HG03469 (cell line): ENCODE results near the gene KLHL29.
A peak's percentile ranks its signal among the peaks of the same experiment; 100 is the strongest.
"Not testable (repeated sequence)": the region's sequence is repeated elsewhere in the genome, so short reads cannot be mapped to it uniquely, and the experiment has no call there.

Experiments used
- ATAC-seq: cut with Tn5 transposase; IDR thresholded peaks from one replicate; pipeline ENCODE4 v1.9.1; 2021; ENCODE audit warnings: mild to moderate bottlenecking, moderate library complexity, moderate number of reproducible peaks; ENCODE audit not compliant: unreplicated experiment

KLHL29 gene

DNA sequence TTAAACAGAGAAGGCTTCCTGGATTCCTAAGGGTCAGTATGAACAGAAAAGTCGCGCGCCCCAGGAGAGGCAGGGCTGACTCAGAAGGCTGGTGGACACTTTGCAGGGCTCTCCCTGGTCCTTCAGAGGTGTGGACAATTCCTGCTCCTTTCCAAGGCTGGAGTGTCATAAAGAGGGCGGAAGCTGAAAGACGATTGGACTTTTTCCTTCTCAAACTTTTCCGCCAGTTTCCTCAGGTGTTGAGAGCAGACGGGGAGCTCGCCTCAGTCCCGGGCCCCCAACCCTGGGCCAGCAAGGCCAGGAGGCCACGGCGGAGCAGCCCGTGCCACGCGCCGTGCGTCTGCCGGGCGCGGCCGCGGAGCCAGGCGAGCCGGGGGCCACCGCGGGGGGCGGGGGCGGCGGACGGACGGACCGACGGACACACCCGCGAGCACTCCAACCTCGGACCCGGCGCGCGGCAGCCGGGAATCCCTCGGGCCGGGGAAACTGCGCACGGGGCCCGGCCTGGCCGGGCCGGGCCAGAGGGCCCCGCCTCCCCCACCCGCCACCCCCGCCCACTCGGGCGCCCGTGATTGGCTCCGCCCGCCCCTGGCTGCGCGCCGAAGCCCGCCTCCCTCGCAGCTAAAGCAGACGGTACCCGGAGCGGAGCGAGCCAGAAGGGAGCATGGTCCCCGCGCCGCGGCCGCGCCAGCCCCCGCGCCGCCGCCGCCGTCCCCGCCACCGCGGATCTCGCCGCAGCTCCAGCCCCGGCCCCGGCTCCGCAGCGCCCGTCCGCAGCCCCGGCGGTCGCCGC, at the start of gene KLHL29:
TSS of gene KLHL29 (plus strand) at position 629 of the 793 bp plus-strand sequence. CDS start 177,018 bp downstream, outside the sequence.
- peak; percentile 41 for ATAC-seq

DNA sequence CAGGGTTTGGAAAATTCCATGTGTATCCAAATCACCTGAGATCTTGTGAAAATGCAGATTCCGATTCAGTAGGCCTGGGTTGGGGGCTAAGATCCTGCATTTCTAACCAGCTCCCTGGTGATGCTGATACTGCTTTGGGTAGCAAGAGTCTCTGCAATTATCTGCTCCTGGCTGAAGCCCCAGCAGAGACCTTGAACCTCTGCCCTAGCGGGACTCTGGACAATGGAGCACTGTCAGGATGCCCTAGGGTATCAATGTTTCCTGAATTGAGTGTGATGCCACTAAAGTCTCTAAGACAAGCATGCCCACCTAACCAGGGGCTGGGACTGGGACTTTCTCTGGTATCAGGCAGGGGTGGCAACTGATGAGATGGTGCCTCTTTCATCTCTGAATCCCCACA, 49.4 kb upstream of the KLHL29 start:
- ATAC-seq, result no peak

DNA sequence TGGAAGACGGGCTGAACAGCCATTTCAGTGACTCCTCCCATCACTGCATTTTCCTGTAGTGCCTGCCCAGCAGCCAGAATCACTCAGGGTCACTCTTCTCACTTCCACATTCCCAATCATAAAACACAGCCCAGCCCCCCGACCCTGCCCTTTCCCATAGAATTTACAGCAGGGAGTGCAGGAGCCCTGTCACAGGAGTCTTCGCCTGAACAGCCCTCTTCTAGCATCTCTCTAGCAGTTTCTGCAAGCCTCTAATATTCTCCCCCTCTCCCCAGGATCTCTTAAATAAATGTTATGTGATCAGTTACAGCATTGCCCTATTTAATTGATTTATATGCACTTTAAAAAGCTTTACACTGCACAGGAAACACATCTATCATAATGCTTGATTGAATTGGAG, 42.9 kb upstream of the KLHL29 start:
- ATAC-seq, result no peak

DNA sequence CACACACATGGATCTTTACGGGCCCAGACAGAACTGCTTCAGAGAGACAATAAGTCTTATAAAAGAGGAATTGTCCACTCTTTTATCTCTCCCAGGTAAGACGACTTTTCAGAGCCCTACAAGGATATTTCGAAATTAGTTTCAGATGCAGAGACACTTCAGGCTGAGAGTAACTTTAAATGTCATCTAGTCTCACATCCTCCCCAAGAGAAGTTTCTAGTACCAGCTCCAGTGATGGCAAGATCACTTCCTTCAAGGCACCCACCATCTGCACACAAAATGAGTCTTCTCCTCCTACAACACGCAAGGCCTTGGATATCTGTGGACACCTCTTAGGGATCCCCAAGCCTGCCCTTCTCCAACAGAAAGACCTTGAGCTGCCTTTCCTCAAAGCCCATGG, 39.0 kb upstream of the KLHL29 start:
- ATAC-seq, result no peak

DNA sequence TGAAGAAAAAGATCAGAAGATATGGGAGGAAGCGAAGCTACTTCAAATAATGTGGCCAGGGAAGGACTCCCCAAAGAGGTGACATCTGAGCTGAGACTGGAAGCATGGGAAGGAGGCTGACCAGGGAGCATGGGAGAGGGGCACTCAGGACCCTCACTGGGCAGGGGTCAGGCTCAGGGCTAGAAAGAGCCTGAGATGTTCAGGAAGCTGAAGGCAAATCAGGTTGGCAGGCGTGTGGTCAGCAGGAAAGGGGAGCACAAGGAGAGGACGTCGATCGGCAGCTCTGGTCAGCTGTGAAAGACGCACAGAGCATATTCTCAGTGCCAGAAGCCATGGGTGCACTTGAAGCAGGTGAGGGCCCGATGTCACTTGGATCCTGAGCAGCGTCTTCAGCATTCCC, 38.2 kb upstream of the KLHL29 start:
- ATAC-seq, result no peak

DNA sequence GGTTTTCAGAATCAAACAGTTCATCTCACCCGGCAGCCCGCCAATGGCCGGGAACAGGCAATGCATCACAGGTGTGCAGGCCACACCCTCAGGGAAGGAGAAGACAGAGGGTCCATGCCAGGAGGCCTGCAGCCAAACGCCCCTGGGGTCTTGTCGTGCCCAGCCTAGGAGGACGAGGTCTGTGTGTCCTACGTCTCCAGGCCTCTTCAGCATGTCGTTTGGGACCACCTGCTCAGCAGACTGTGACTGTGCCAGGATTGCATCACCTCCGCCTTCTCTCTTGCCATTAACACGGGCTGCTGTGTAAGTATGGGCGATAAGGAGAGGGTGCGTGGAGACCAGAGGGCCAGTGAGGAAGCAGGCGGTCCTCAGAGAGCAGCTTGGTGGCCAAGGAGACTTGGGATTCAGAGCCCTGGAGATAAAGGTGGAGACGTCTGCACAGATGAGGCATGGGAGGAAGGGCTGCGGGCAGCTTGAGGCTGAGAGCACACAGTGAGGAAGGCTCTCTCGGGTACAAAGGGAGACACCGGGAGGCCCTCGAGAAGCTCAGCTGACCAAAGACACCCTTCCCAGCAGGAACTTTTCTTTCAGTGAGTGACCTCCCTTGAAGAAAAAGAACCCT, 37.4 kb upstream of the KLHL29 start:
- no peak for ATAC-seq

DNA sequence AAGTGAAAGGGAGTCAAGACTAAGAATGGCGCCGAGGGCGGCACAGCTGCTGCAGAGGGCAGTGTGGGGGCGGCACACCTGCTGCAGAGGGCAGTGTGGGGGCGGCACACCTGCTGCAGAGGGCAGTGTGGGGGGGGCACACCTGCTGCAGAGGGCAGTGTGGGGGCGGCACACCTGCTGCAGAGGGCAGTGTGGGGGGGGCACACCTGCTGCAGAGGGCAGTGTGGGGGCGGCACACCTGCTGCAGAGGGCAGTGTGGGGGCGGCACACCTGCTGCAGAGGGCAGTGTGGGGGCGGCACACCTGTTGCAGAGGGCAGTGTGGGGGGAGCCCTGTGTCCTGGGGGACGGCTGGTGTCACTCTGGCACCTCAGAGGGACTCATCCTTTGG, 36.9 kb upstream of the KLHL29 start:
- not testable (repeated sequence) for ATAC-seq

DNA sequence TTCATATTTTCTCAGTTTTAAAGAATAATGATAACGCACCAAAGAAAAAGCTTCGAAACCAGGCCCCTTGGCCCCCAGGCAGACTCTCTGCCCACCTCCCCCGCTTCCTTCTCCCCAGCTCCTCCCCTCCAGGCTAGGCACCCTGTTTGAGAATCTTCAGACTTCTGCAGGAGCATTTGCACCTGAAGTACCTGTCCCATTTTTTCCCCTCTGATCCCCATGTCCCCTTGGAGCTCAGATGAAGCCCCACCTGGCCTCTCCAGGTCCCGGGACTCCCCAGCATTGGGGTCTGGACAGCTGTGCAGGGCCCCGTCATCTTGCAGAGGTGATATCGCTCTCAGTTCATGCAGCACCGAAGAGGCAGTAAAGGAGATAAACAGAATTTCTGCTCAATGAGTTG, 35.5 kb upstream of the KLHL29 start:
- ATAC-seq, result no peak

DNA sequence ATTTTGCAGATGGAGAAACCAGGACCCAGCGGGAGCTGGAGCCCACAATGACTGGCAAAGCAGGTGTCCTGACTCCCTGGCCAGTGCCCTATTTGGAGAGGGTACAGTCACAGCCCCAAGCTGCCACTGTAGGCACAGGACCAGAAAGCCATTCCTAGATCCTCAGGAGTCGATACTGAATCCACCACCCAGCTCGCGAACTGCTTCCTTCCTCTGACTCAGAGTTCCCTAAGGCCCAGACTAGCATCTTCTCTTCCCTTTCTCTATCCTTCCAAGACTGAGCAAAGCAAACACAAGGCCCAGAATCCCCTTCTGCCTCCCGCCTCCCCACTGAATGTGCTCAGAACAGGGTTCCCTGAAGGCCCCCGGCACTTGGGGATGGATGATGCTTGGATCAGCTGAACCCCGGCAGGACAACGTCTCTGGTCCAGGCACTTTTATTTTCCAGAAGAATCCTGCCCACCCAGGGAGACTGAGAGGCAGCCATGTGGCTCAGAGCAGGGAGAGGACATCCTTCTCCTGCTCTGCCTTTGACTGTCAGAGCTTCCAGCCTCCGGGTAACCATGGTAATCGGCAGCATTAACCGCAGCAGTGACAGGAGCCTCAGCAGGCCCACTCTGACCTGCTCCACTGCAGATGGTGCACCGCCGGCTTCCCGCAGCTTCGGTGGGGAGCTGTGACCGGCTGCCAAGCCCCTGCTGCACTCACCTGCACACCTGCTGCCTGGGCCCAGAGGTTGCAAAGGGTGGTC, 34.8 kb upstream of the KLHL29 start:
- no peak for ATAC-seq

DNA sequence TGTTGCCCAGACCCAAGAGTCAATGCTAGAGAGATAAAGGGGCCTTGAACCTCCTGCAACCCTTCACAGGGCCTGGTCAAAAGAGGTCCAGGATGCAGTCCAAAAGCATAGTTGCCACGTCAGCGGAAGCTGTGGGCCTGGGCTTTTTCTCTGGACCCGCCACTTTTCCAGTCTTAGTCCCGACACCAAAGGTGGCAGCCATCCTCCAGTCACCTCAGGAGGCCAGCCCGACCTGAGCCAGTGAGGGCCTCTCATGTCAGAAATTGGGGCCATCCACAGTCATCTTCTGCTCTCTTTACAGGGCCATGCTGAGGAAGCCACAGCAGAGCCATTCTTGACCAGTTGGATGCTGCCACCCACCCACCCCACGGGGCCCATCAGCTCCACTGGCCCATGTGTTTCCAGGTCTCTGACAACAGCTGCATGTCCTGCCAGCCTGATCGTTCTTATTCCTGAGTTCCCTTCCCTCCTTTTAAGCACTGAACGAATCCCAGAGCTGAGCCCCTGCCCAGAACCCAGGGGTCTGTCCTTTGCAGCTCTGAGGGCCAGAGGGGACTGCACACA, 34.1 kb upstream of the KLHL29 start:
- ATAC-seq, result no peak

DNA sequence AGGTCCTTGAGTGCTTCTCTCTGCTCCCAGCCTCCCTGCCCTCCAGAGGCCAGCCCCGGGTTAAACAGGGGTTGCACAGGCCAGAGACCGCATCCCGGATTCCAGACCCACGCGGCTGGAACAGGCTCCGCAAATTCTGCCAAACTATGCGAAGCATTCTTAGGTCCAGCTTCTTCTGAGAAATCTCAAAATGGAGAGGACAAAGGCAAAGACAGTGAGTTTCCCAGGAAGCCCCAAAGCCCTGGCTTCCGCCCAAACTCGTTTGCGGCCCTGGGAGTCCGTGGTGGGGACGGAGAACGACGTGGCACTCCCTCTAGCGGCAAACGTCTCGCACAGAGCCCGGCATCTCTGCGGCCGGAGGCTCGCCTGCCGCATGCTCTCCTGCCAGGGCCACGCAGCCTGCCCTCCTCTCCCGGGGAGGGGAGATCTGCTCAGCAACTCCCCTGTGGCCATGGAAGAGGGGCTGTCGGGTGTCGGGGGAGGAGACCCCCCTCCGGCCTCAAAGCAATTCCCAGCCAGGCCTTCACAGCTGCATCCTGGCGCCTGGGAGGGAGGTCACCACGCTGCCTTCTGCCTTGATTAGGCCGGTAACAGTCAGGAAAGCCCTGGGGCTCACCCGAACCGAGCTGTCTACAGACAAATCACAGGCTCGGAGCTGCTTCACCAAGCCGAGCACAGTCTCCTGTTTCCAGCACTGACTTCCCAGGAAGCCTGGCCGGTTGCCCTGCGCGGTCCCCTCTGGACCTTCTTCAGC, 33.4 kb upstream of the KLHL29 start:
- ATAC-seq, result peak; percentile 76

DNA sequence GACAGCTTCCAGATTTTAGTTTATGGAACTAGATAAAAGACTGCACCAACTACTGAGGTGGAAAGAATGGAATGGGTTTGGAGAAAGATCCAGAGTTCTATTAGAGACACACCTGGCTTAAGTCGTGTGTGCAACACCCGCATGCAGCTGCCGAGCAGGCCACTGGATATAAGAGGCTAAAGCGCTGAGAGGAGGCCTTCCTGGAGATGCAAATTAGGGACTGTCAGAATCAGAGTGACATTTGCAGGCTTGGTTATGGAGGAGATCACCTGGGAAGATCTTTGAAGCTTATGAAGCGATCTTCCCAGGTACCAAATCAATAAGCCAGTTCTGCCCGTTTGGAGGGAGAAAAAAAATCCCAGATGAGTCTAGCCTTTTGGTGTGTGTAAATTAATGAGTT, 30.4 kb upstream of the KLHL29 start:
- peak; percentile 68 for ATAC-seq

DNA sequence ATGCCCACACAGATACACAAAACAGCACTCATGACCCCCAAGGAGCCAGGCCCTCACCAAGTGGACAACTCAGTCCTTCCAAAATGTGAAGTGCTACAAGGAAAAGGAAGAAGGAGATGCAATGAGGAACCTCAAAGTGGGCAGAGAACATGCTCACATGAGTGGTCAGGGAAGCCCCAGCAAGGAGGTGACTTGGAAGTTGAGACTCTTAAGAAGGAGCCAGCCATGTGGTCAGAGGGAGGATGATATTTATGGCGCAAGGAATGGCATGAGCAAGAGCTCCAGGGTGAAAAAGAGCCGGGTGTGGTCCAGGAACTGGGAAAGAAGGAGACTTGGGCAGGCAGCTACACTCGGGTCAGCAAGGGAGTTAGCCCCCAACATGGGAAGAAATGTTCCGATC, 30.0 kb upstream of the KLHL29 start:
- ATAC-seq, result no peak

DNA sequence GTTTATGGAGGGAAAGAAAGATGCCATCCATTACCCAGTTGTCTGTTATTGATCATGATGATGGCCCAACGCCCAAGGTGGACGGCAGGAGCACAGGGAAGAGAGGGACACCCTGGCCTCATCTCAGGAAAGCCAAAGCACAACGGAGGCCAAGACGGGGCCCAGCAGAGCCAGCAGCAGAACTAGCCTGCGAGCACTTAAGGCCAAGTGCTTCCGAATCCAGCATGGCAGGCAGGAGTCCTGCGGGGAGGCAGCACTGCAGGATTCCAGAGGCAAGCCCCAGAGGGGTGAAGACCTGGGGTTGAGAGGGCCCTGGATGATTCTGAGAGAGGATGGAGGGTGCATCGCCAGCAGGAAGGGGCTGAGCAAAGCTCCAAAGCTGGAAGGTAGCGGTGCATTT, 28.3 kb upstream of the KLHL29 start:
- ATAC-seq, result no peak

DNA sequence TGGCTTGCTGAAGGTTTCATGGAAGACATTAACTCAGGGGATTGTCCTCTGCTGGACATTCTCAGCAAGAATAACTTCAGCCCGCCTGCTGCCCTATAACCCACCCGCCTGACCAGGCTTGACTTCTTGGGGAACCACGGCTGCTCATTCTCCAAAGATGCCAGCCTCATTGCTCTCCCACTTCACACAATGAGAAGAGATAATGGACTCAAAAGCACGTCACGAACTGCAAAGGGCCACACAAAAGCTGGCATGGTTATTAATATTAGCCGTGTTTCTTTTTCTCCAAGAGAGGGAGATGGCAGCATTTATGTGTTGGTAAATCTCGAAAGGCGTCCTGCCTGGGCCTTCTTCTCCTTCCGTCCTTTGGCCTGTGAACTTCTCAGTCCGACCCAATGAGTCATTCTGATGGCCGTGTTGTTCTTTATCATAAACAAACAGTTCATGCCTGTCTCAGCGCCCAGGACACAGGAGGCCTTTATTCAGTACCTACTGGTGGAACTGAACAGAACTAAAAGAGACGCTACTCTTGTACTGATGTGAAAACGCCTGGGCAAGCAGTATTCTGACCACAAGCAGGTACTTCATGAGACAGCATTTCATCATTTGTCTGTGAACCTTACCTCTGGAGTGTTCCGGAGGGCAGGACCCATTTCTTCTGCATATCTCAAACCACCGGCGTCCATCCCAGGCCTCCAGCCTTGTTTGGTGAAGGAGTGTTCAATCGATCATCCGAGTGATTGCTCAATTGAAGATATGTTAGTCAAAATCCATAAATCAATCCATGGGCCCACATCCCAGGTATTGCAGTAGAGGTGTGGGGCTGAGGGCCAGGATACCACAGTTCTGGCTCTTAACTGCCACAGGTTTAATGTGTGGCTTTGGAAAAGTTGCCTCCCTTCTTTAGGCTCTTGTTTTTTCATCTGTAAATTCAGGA, 25.1 kb upstream of the KLHL29 start:
- no peak for ATAC-seq

DNA sequence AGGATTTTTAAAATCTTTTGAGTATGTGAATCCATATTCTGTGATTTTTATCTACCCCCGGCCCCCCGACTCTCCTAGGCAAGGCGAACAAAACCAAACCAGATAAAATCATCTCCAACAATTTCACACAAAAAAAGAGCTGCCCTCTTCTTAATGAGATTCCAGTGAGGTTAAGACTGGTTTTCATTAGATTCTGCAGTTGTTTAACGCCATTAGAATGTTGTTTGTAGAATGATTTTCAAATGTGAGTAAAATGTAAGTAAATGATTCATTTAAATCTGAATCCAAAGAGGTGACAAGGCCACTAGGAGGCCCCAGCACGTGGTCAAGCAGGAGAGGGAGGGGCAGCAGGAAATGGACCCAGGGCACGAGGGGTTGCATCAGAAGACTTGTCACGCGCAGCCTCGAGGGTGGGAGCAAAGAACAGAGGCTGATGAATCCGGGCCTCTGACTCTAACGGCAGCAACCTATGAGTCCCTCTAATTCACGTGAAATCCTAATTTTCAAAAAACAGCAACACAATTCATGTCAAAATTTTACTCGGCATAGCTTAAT, 24.3 kb upstream of the KLHL29 start:
- ATAC-seq, result no peak

DNA sequence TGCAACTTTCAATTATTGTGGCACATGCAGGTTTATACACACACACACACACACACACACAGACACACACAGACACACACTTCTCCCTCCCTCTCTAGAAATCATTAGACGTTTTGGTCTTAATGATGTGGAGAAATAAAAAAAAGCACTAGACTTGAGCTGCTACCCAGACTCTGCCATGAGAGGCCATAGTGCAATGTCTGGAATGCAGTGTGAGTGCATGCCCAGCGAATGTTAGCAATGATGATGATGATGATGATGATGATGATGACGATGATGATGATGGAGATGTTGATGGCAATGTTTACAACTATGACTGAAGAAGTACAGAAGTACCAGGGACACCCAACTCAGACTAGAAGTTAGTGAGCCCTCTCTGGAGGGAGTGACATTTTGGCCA, 23.8 kb upstream of the KLHL29 start:
- no peak for ATAC-seq

DNA sequence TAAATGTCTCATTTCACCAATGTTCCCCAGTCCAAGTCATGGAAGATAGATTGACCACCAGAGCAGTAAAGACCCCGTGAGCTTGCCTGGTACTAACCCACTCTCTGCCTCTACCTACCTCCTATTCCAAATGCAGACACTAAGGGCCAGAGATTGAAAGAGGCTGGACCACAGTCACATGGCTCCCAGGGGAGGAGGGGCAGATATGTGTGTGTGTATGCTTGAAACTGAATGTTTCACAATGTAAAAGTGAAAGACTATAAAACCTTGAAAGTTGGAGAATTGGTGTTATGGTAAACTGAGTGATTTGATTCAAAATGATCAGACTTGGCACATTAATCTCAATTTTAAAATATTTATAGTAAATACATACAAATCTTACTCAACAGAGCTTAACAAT, 21.7 kb upstream of the KLHL29 start:
- ATAC-seq, result no peak

DNA sequence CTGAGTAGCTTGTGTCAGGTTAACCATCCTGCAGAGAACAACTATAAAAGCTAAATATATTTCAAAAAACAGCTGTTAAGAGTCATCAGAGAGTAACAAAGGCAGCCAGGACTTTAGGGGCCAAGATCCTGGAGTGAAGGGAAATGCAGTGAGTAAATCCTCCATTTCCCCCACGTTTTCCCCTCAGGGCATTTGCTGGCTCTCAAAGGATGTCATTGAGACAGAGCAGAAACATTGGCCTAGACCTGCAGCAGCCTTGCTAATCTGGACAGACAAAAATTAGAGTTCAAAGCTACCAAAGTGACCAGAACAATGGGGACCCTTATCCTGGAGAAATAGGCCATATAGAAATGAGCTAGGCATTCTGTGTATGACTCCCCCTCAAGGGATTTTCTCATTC, 21.1 kb upstream of the KLHL29 start:
- ATAC-seq, result no peak
